Activated T-cell treated with anti-CD3 and anti-CD28 coated beads, Interleukin-2, amount 50 U/mL, for 4 hours (primary cell): ENCODE data around the gene GPN2. TPM values are rescaled to one million over a fixed set of nuclear protein-coding genes. Genes with fewer than 3 reads are reported as not detected.
"Not testable (repeated sequence)": the region's sequence is repeated elsewhere in the genome, so short reads cannot be mapped to it uniquely, and the experiment has no call there.

Source experiments
- ATAC-seq, 2 donors: fragments of 200-7000 bp; cut with Tn5 transposase; one replicate each; pipeline ENCODE4 v1.10.0; 2021
- DNase-seq: peaks from one replicate; pipeline ENCODE4 v3.0.0-alpha.2; 2020
- H3K27me3 Mint-ChIP-seq: one replicate; pipeline ENCODE4 v1.8.0; 2021; ENCODE audit warnings: low read depth, mixed read lengths
- H3K36me3 Mint-ChIP-seq: one replicate; pipeline ENCODE4 v1.8.0; 2022; ENCODE audit warnings: mixed read lengths; ENCODE audit not compliant: insufficient read depth
- H3K4me1 Mint-ChIP-seq: one replicate; pipeline ENCODE4 v1.8.0; 2021; ENCODE audit warnings: low read depth, mixed read lengths
- H3K4me3 Mint-ChIP-seq: one replicate; pipeline ENCODE4 v1.8.0; 2021; ENCODE audit warnings: mild to moderate bottlenecking, moderate library complexity, mixed read lengths
- H3K9me3 Mint-ChIP-seq: one replicate; pipeline ENCODE4 v1.8.0; 2021; ENCODE audit warnings: mixed read lengths
- total RNA-seq, 3 donors: library from RNA; stranded (reverse); gene quantifications; one replicate each; pipeline ENCODE4 v1.2.1, GENCODE V29; 2021

Gene GPN2
- total RNA-seq, 3 donors from 2014 or later: 59.9 to 62.0 (median 61.1) TPM

- ATAC-seq: no peak
- peaks cover 15% of the 10 kb centered on the region for H3K36me3 Mint-ChIP-seq
Observed at GRCh38 chr1:26856604-26857469, 33.2 kb downstream of the GPN2 start.

GRCh38 chr1:26856181-26856580, 33.9 kb downstream of the GPN2 start:
- H3K4me3 Mint-ChIP-seq: no peak overlapping the region
- no peak for DNase-seq
- no peaks in the 10 kb centered on the region for H3K9me3 Mint-ChIP-seq
- H3K4me1 Mint-ChIP-seq: no peaks in the 10 kb centered on the region
- H3K27me3 Mint-ChIP-seq: no peaks in the 10 kb centered on the region
- no peak for ATAC-seq
- peaks cover 22% of the 10 kb centered on the region for H3K36me3 Mint-ChIP-seq

More at GRCh38 chr1:26856604-26857469, 33.2 kb downstream of the GPN2 start:
- no peak overlapping the region for H3K4me3 Mint-ChIP-seq
- no peak for DNase-seq
- H3K27me3 Mint-ChIP-seq: no peaks in the 10 kb centered on the region
- no peaks in the 10 kb centered on the region for H3K9me3 Mint-ChIP-seq
- no peaks in the 10 kb centered on the region for H3K4me1 Mint-ChIP-seq

GRCh38 chr1:26855636-26856035, 34.4 kb downstream of the GPN2 start:
- Mint-ChIP-seq H3K27me3 (no peaks in the 10 kb centered on the region), H3K36me3 (peaks cover 22% of the 10 kb centered on the region), H3K4me1 (no peaks in the 10 kb centered on the region), H3K9me3 (no peaks in the 10 kb centered on the region), H3K4me3 (no peak overlapping the region)
- ATAC-seq (no peak), DNase-seq (no peak)

DNA sequence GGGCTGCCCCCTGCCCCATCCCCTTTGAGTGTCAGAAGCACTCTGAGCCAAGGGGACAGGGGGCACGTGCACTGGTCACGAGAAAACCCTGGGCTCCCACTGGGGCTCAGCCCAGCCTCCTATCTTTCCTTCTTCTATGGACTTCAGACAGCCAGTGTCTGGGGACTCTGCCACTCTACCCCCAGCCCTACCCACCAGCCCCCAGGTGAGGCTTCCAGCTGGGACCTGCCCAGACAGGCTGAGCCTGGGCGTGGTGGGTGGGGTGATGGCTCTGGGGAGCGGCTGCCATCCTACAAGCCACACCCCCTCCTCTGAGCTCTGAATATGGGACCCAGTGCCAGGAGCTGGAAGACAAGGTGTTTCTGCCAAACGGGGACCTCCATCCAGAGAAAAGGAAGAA, 35.2 kb downstream of the GPN2 start:
- H3K4me1 Mint-ChIP-seq: no peaks in the 10 kb centered on the region
- H3K27me3 Mint-ChIP-seq: no peaks in the 10 kb centered on the region
- H3K4me3 Mint-ChIP-seq: no peak overlapping the region
- no peak for DNase-seq
- no peaks in the 10 kb centered on the region for H3K9me3 Mint-ChIP-seq
- peaks cover 27% of the 10 kb centered on the region for H3K36me3 Mint-ChIP-seq
- ATAC-seq: no peak

- no peak overlapping the region for H3K4me3 Mint-ChIP-seq
- ATAC-seq: no peak
- no peak for DNase-seq
- no peaks in the 10 kb centered on the region for H3K9me3 Mint-ChIP-seq
- peaks cover 30% of the 10 kb centered on the region for H3K36me3 Mint-ChIP-seq
- H3K4me1 Mint-ChIP-seq: no peaks in the 10 kb centered on the region
- no peaks in the 10 kb centered on the region for H3K27me3 Mint-ChIP-seq
Observed at GRCh38 chr1:26853600-26853999, 36.5 kb downstream of the GPN2 start.

DNA sequence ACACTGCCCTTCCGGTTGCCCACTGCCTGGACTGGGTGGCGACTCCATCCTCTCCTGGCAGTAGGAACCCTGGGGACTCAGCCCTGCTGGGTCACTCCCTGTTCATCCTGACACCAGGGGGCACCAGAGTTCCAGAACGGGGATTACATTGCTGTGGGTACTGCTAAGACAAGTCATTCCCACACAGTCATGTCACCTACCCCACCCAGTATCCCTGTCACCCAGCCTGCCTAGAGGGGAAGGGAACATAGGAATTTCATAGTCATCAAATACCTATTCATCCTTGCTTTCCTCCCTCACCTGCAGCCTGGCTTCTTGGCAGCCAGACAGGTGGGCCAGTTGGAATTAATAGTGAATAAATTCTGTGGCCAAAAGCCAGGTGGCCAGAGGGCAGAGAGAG, 36.9 kb downstream of the GPN2 start:
- DNase-seq: peak; percentile 85
- ATAC-seq: peak; percentile 90
- no peaks in the 10 kb centered on the region for H3K4me1 Mint-ChIP-seq
- no peaks in the 10 kb centered on the region for H3K9me3 Mint-ChIP-seq
- no peak overlapping the region for H3K4me3 Mint-ChIP-seq
- peaks cover 33% of the 10 kb centered on the region for H3K36me3 Mint-ChIP-seq
- no peaks in the 10 kb centered on the region for H3K27me3 Mint-ChIP-seq

DNA sequence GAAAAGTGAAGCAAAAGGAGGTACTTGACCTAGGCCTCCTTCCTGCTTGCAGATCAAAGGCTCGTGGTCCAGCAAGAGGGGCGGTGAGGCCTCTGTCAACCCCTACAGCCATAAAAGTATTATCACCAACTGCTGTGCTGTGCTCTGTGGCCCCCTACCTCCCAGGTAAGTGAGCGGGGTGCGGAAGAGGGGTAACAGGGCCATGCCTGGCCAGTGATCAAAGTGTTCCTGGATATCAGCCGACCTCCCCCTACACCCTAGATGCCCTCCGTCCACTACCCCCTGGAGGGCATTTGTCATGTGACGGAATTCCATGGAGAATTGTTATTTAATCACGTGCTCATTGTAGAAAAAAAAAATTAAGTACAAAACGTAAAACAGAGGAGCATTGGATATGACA, 37.4 kb downstream of the GPN2 start:
- no peaks in the 10 kb centered on the region for H3K9me3 Mint-ChIP-seq
- no peaks in the 10 kb centered on the region for H3K4me1 Mint-ChIP-seq
- no peak overlapping the region for H3K4me3 Mint-ChIP-seq
- no peak for ATAC-seq
- H3K27me3 Mint-ChIP-seq: no peaks in the 10 kb centered on the region
- H3K36me3 Mint-ChIP-seq: peaks cover 36% of the 10 kb centered on the region
- no peak for DNase-seq

DNA sequence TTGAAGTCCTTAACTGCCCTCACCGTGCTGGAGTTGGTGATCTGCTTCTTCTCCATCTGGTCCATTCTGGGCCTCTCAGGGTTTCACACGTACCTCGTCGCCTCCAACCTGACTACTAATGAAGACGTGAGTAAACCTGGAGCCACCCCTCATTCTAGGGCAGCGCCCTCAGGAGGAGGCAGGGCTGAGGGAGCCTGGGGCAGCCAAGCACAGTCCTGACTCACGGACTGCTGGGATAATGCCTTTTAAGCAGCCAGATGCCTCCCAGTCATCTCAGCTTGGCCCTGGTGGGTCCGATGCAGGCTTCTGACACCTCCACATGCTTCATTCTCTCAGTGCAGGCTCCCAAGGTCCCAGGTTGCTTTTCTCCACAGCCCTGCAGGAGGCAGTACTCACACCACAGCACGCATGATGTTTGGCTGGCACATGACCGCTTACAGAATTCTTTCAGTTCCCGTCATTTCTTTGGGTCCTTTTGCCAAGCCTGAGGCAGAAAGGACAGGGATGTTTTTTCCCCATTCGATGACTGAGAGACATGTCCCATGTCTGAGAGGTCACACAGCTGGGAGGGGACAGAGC, 38.9 kb downstream of the GPN2 start:
- no peak for DNase-seq
- H3K36me3 Mint-ChIP-seq: peaks cover 37% of the 10 kb centered on the region

DNA sequence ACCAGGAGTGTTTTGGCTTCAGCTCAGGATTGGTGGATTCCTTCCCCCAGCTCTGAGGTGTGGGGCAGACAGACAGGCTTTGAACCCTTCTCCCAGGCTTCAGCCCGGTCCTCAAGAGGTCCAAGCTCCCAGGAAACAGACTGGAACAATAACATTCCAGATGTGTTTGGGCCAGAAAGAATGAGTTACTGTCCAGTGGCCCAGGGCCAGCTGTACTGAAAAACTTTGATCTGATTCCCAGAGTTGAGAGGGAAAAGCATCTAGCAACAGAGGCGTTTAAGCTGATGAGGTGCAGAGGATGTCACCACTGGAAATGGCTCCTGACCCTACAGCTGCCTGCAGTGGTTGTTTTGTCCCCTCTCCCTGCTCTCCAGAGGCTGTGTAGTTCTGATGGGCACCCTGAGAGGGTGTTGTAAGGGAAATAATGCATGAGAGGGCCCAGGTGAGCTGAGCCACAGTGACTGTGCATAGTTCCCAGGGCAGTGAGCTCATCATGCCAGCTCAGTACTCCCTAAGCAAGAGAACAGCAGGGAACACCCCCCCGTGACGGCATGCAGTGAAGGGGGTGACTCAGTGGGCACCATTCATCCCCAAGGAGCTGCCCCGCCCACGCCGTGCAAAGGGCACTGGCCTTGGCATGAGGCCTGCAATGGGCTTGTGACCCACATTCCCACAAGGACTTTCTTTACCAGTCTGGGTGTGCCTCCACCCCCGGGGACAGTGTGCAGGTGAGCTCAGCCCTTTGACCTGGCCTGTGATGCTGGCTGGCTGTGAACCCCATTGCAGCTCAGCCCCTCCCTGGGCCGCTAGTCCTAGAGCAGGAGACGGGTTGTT, 40.9 kb downstream of the GPN2 start:
- Mint-ChIP-seq H3K36me3 (peaks cover 43% of the 10 kb centered on the region), H3K9me3 (no peaks in the 10 kb centered on the region), H3K4me1 (no peaks in the 10 kb centered on the region), H3K4me3 (no peak overlapping the region), H3K27me3 (no peaks in the 10 kb centered on the region)
- DNase-seq (no peak), ATAC-seq (no peak)

More for the DNA sequence above, 38.9 kb downstream of the GPN2 start:
- H3K9me3 Mint-ChIP-seq: no peaks in the 10 kb centered on the region
- no peak for ATAC-seq
- no peak overlapping the region for H3K4me3 Mint-ChIP-seq
- H3K27me3 Mint-ChIP-seq: no peaks in the 10 kb centered on the region
- no peaks in the 10 kb centered on the region for H3K4me1 Mint-ChIP-seq

DNA sequence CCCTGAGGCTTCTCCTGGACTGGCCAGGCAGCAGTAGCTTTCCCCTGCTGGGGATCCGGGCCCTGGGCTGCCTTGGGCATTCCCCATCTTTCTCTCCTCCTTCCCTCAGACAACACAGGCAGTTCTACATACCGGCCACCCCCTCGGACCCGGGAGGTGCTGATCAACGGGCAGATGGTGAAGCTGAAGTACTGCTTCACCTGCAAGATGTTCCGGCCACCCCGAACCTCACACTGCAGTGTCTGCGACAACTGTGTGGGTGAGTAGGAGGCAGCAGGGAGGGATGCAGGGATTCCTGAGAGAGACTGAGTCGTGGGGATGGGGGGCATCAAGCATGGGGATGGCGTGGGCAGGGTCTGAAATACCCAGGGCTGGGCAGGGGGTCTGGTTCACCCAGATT, 41.6 kb downstream of the GPN2 start:
- DNase-seq: no peak
- H3K4me3 Mint-ChIP-seq: no peak overlapping the region
- no peaks in the 10 kb centered on the region for H3K27me3 Mint-ChIP-seq
- no peaks in the 10 kb centered on the region for H3K9me3 Mint-ChIP-seq
- H3K36me3 Mint-ChIP-seq: peaks cover 44% of the 10 kb centered on the region
- ATAC-seq: no peak
- H3K4me1 Mint-ChIP-seq: no peaks in the 10 kb centered on the region

DNA sequence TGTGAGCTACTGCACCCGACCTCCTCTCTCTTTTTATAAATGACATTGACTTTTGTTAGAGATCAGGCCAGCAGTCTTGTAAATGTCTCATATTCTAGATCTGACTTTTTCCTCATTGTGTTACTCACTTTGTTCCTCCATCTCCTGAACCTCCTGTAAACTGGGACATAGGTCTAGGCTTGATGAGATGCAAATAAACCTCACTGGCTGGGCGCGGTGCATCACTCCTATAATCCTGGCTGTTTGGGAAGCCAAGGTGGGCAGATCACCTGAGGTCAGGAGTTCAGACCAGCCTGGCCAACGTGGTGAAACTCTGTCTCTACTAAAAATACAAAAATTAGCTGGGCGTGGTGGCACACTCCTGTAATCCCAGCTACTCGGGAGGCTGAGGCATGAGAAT, 42.3 kb downstream of the GPN2 start:
- not testable (repeated sequence) for H3K4me1 Mint-ChIP-seq, ATAC-seq, H3K4me3 Mint-ChIP-seq, H3K27me3 Mint-ChIP-seq, DNase-seq, H3K9me3 Mint-ChIP-seq
- H3K36me3 Mint-ChIP-seq: peaks cover 39% of the 10 kb centered on the region

- Mint-ChIP-seq H3K4me3 (no peak overlapping the region), H3K27me3 (no peaks in the 10 kb centered on the region), H3K9me3 (no peaks in the 10 kb centered on the region), H3K36me3 (peaks cover 21% of the 10 kb centered on the region), H3K4me1 (peaks cover 2% of the 10 kb centered on the region)
- DNase-seq: no peak
- ATAC-seq: no peak
Observed at GRCh38 chr1:26844424-26845196, 45.5 kb downstream of the GPN2 start.

GRCh38 chr1:26839779-26840178, 50.3 kb downstream of the GPN2 start:
- peaks cover 20% of the 10 kb centered on the region for H3K36me3 Mint-ChIP-seq

GRCh38 chr1:26839339-26839722, 50.8 kb downstream of the GPN2 start:
- Mint-ChIP-seq H3K9me3 (no peaks in the 10 kb centered on the region), H3K36me3 (peaks cover 21% of the 10 kb centered on the region), H3K27me3 (no peaks in the 10 kb centered on the region), H3K4me3 (no peak overlapping the region), H3K4me1 (peaks cover 27% of the 10 kb centered on the region)
- peak; percentile 8 to 12 for ATAC-seq
- DNase-seq: no peak

More at GRCh38 chr1:26839779-26840178, 50.3 kb downstream of the GPN2 start:
- H3K4me1 Mint-ChIP-seq: peaks cover 23% of the 10 kb centered on the region
- H3K9me3 Mint-ChIP-seq: no peaks in the 10 kb centered on the region
- H3K4me3 Mint-ChIP-seq: no peak overlapping the region
- H3K27me3 Mint-ChIP-seq: no peaks in the 10 kb centered on the region
- ATAC-seq (no peak), DNase-seq (no peak)
